Measurements from ENCODE around the gene PRDM2.

The PRDM2 gene

GRCh38 chr1:13764588-13765332 lies 64.8 kb downstream of the PRDM2 start:
- DNase-seq: no peak

DNA sequence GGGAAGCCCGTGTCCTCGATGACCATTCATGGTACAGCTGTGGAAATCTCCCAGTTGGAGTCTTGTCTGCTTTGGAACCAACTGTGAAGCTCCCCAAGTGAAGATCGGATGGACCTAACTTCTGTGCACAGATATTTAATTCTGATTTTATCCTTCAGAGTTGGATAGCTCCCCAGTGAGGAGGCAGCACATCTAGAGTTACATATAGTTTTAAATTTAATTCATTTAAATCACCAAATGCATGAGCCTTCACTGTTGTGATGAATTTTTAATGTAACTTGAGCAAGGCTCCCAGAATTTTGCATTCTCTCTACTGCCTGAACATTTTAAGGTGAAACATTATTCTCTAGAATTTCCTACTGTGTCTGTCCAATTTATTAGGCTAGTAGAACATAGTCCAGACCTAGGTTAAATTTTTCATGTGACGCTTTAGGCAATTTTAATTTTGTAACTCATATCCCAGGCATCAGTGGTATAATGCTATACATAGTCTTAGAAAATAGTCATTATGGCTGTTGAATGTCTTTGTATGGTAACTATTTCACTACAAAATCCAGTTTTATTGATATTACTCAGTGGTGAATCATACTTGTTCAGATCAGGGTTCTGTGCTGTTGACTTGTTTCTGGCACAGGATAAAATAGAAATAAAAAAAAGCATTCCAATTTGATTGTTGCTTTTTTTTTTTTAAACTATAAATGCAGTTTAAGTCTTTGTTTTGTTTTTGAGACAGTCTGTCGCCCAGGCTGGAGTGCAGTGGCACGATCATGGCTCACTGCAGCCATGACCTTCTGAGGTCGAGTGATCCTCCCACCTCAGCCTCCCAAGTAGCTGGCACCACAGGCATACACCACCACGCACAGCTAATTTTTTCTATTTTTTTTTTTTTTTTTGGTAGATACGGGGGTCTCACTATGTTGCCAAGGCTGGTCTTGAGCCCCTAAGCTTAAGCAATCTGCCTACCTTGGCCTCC lies 66.9 kb downstream of the PRDM2 start:
- no peak for DNase-seq

DNA sequence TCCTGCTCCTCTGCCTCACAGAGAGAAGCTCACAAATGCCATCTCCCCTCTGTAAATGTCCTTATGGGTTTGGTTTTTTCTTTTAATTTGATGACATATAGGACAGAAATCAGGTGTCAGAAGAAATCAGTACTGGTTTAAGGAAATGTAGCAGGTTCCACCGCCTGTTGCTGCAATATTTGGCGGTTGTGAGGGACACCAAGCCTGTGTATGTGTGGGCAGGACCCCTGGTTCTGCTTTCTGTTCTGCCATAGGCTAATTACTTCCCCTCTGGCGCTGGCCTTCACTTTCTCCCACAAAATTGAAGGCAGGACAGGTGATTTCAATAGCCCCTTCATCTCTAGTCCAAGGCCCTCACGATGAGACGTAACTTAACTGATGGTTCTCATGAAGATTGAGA lies 69.2 kb downstream of the PRDM2 start:
- DNase-seq: no peak

GRCh38 chr1:13769830-13770229 lies 69.8 kb downstream of the PRDM2 start:
- no peak for DNase-seq

GRCh38 chr1:13770743-13771142 lies 70.8 kb downstream of the PRDM2 start:
- DNase-seq: no peak

GRCh38 chr1:13771745-13772144 lies 71.8 kb downstream of the PRDM2 start:
- DNase-seq: no peak

GRCh38 chr1:13772271-13772670 lies 72.3 kb downstream of the PRDM2 start:
- no peak for DNase-seq

DNA sequence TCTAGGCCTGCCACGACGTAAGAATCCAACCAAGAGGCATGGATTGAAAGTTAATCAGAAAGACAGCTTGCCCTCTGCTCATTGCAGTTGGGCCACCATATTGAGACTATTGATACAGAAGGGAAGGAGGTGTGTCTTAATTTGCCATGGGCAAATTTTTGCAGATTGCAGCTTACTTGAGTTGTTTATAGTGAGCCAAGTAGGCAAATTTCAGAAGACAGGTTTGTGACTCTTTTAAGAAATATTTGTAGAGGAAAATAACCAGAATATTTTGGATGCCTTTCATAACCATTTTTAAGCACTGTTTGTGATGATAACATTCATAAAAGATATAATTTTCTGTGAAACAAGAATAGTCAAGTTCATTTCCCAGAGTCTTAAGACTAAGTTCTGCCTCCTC lies 74.1 kb downstream of the PRDM2 start:
- DNase-seq: no peak

GRCh38 chr1:13775459-13775858 lies 75.5 kb downstream of the PRDM2 start:
- no peak for DNase-seq

- no peak for DNase-seq
Measured at GRCh38 chr1:13775916-13776315, 75.9 kb downstream of the PRDM2 start.

DNA sequence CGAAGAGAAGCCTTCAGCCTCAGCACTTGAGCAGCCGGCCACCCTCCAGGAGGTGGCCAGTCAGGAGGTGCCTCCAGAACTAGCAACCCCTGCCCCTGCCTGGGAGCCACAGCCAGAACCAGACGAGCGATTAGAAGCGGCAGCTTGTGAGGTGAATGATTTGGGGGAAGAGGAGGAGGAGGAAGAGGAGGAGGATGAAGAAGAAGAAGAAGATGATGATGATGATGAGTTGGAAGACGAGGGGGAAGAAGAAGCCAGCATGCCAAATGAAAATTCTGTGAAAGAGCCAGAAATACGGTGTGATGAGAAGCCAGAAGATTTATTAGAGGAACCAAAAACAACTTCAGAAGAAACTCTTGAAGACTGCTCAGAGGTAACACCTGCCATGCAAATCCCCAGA lies 78.4 kb downstream of the PRDM2 start:
- no peak for DNase-seq

DNA sequence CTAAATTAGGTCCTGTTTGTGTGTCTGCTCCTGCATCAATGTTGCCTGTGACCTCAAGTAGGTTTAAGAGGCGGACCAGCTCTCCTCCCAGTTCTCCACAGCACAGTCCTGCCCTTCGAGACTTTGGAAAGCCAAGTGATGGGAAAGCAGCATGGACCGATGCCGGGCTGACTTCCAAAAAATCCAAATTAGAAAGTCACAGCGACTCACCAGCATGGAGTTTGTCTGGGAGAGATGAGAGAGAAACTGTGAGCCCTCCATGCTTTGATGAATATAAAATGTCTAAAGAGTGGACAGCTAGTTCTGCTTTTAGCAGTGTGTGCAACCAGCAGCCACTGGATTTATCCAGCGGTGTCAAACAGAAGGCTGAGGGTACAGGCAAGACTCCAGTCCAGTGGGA lies 79.9 kb downstream of the PRDM2 start:
- DNase-seq: no peak

GRCh38 chr1:13780780-13781179 lies 80.8 kb downstream of the PRDM2 start:
- no peak for DNase-seq

DNA sequence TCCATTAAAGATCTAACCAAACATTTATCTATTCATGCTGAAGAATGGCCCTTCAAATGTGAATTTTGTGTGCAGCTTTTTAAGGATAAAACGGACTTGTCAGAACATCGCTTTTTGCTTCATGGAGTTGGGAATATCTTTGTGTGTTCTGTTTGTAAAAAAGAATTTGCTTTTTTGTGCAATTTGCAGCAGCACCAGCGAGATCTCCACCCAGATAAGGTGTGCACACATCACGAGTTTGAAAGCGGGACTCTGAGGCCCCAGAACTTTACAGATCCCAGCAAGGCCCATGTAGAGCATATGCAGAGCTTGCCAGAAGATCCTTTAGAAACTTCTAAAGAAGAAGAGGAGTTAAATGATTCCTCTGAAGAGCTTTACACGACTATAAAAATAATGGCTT lies 81.2 kb downstream of the PRDM2 start:
- no peak for DNase-seq

DNA sequence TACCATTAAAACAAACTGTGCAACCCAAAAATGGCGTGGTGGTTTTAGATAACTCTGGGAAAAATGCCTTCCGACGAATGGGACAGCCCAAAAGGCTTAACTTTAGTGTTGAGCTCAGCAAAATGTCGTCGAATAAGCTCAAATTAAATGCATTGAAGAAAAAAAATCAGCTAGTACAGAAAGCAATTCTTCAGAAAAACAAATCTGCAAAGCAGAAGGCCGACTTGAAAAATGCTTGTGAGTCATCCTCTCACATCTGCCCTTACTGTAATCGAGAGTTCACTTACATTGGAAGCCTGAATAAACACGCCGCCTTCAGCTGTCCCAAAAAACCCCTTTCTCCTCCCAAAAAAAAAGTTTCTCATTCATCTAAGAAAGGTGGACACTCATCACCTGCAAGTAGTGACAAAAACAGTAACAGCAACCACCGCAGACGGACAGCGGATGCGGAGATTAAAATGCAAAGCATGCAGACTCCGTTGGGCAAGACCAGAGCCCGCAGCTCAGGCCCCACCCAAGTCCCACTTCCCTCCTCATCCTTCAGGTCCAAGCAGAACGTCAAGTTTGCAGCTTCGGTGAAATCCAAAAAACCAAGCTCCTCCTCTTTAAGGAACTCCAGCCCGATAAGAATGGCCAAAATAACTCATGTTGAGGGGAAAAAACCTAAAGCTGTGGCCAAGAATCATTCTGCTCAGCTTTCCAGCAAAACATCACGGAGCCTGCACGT lies 82.1 kb downstream of the PRDM2 start:
- DNase-seq: no peak

- DNase-seq: no peak
Measured at GRCh38 chr1:13782634-13783360, 82.8 kb downstream of the PRDM2 start.

DNA sequence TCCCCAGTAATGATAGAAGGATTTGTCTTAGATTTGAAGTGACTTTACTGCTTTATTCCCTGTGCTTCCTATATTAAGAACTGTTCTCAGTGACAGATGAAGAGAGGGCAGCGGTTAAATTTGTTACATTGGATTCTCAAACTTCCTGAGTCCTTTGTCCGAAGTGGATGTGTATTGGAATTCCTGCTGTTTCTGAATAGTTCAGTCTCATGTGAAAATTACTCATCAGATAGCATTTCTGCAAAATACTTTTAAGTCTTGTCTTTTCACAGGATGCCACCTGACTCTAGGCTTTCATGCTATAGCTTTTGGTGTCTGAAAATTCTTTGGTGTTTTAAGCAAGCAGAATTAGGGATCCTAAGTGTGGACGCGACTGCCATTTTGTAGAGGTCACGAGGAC lies 83.6 kb downstream of the PRDM2 start:
- no peak for DNase-seq

DNA sequence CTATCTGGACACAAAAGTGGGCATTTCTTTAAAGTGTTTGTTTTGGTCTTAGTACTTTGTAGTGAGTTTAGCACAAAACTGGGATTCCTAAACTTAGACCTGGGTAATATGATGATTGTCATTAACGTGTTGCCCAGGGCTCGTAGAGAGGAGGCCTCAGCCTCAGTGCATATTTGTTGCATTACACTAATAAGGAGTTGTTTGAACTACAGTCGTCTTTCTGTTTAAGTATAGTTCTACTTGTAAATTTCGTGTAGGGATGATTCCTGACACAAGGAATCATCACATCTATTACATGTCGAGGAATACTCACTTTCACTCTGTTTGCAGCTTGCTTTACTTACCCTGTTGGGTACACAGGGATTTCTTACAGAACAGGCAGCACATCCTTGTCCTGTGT lies 85.0 kb downstream of the PRDM2 start:
- DNase-seq: no peak

DNA sequence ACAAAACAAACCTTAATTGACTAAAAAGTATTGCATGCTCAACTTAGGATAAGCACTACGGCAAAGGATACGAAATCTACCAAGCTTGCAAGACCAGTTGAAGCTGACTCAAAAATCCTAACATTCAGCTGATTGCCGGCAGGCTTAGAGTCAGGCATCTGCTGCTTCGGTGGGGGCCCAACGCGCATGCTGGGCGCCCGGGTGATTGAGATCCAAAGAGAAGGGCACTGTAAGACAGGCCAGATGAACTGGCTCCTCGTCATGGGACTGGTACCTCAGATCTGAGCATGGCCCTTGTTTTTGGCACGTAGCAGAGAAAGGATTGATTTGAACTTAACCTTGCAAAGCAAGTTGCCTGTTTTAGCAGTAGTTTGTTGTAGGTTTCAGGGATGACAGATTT lies 86.6 kb downstream of the PRDM2 start:
- no peak for DNase-seq

DNA sequence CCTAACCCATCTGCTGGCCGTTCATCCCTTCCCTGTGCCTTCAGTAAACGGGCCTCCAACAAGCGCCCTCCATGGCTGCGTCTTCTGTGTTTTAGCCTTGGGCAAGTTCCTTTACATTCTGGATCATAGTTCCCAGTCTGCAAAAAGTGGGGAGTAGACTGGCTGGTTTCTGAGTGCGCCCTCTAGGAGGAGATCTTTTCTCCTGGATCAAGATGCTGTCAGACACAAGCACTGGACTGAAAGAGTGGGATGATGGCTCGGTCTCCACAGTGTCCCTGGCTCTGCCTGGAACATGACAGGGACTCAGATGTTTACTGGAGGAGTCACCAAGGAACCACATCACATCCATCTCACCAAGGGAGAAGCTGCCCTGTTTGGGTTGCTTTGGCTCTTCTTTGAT lies 88.8 kb downstream of the PRDM2 start:
- no peak for DNase-seq

GRCh38 chr1:13790290-13791030 lies 90.5 kb downstream of the PRDM2 start:
- no peak for DNase-seq

- DNase-seq: no peak
Measured at GRCh38 chr1:13792419-13792818, 92.4 kb downstream of the PRDM2 start.

Data from NCI-H524 (cell line).